Panc1 (cell line): ENCODE measurements around the gene SUMF1.

ENCODE experiments used
- CTCF ChIP-seq: fragments of 450-650 bp; IDR thresholded peaks from 2 replicates; pipeline ENCODE4 v1.5.1; 2017; ENCODE audit warnings: mild to moderate bottlenecking
- POLR2AphosphoS5 ChIP-seq: IDR thresholded peaks from 2 replicates; pipeline ENCODE4 v1.6.1; 2012; ENCODE audit warnings: mild to moderate bottlenecking, low read depth, low read length, moderate library complexity

GRCh38 chr3:4508048-4508981 is 41.2 kb upstream of the SUMF1 start:
- no peak for TF ChIP-seq CTCF
- no peak for TF ChIP-seq POLR2AphosphoS5
